HG03460 (cell line): ENCODE measurements around the gene PKP4.

ENCODE experiments used
- ATAC-seq: cut with Tn5 transposase; IDR thresholded peaks from one replicate; pipeline ENCODE4 v1.9.1; 2021; ENCODE audit not compliant: unreplicated experiment

The PKP4 gene

GRCh38 chr2:158579928-158580327 lies 123.2 kb downstream of the PKP4 start:
- no peak for ATAC-seq

- ATAC-seq = no peak
These were observed 124.0 kb downstream of the PKP4 start for GRCh38 chr2:158580760-158581159.

- no peak for ATAC-seq
These were observed 125.9 kb downstream of the PKP4 start for GRCh38 chr2:158582670-158583069.

- ATAC-seq = no peak
These were observed 127.2 kb downstream of the PKP4 start for GRCh38 chr2:158583923-158584322.

- no peak for ATAC-seq
These were observed 129.7 kb downstream of the PKP4 start for GRCh38 chr2:158586491-158586890.

- no peak for ATAC-seq
These were observed 132.6 kb downstream of the PKP4 start for GRCh38 chr2:158589303-158589702.

GRCh38 chr2:158598862-158599517 lies 142.2 kb downstream of the PKP4 start:
- no peak for ATAC-seq

GRCh38 chr2:158599609-158600008 lies 142.9 kb downstream of the PKP4 start:
- no peak for ATAC-seq

GRCh38 chr2:158600155-158600802 lies 143.5 kb downstream of the PKP4 start:
- no peak for ATAC-seq

- ATAC-seq = no peak
These were observed 145.3 kb downstream of the PKP4 start for GRCh38 chr2:158602027-158602426.

- no peak for ATAC-seq
These were observed 146.5 kb downstream of the PKP4 start for GRCh38 chr2:158603205-158603604.

- ATAC-seq = no peak
These were observed 147.2 kb downstream of the PKP4 start for GRCh38 chr2:158603986-158604385.

GRCh38 chr2:158610059-158610458 lies 153.3 kb downstream of the PKP4 start:
- ATAC-seq = no peak

- no peak for ATAC-seq
These were observed 159.8 kb downstream of the PKP4 start for GRCh38 chr2:158616480-158617000.

- no peak for ATAC-seq
These were observed 162.2 kb downstream of the PKP4 start for GRCh38 chr2:158618891-158619490.

GRCh38 chr2:158619496-158619895 lies 162.7 kb downstream of the PKP4 start:
- ATAC-seq = no peak

GRCh38 chr2:158620656-158621055 lies 163.9 kb downstream of the PKP4 start:
- ATAC-seq = no peak

- no peak for ATAC-seq
These were observed 167.4 kb downstream of the PKP4 start for GRCh38 chr2:158624071-158624667.

- no peak for ATAC-seq
These were observed 168.2 kb downstream of the PKP4 start for GRCh38 chr2:158624961-158625360.

- ATAC-seq = no peak
These were observed 172.4 kb downstream of the PKP4 start for GRCh38 chr2:158629116-158629515.

GRCh38 chr2:158633261-158633660 lies 176.5 kb downstream of the PKP4 start:
- no peak for ATAC-seq

- ATAC-seq = no peak
These were observed 177.9 kb downstream of the PKP4 start for GRCh38 chr2:158634627-158635026.
